NCI-H1092 (cell line): ENCODE measurements around the gene SYNGR3.

Experiments
- DNase-seq: peaks from one replicate; lab custom pipeline; 2025; lab: John Stamatoyannopoulos, UW

SYNGR3 gene

GRCh38 chr16:1992704-1993317 is 3.0 kb downstream of the SYNGR3 start:
- DNase-seq, result no peak

DNA sequence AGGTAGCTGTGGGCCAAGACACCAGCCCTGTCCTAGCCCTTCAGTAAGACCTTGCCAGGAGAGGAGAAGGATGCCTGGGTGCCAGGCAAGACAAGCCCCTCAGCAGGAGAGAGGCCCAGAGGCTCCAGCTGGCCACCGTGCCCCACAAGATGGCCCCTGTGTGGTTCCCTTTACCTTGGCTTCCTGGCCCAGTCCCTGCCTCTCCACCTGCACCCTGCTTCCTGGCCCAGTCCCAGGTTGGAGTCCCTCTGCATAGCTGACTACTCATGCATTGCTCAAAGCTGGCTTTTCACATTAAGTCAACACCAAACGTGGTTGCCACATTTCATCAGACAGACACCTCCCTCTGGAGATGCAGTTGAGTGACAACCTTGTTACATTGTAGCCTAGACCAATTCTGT is 4.0 kb downstream of the SYNGR3 start:
- DNase-seq, result no peak

- DNase-seq, result no peak
Measured at GRCh38 chr16:1997494-1998359, 8.0 kb downstream of the SYNGR3 start.

DNA sequence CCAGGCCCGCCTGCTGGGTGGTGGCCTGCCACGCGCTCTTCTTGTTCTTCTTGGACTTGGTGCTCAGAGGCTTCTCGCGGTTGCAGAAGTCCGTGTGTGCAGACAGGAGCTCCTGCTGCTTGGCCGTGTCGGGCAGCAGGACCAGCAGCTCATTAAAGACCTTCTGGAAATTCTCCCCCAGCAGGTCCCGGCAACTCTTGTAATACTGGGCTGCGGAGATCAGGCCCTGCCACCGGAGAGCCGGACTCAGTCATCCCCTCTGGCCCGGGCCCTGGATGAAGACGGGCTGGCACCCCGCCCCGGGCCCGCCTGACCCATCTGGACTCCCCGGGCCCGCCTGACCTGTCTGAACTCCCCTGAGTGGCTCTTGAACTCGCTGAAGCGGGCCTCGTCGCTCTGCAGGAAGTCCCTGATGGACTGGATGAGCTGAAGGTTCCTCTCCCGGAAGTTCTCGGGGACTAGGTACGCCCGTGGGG is 8.6 kb downstream of the SYNGR3 start:
- no peak for DNase-seq

DNA sequence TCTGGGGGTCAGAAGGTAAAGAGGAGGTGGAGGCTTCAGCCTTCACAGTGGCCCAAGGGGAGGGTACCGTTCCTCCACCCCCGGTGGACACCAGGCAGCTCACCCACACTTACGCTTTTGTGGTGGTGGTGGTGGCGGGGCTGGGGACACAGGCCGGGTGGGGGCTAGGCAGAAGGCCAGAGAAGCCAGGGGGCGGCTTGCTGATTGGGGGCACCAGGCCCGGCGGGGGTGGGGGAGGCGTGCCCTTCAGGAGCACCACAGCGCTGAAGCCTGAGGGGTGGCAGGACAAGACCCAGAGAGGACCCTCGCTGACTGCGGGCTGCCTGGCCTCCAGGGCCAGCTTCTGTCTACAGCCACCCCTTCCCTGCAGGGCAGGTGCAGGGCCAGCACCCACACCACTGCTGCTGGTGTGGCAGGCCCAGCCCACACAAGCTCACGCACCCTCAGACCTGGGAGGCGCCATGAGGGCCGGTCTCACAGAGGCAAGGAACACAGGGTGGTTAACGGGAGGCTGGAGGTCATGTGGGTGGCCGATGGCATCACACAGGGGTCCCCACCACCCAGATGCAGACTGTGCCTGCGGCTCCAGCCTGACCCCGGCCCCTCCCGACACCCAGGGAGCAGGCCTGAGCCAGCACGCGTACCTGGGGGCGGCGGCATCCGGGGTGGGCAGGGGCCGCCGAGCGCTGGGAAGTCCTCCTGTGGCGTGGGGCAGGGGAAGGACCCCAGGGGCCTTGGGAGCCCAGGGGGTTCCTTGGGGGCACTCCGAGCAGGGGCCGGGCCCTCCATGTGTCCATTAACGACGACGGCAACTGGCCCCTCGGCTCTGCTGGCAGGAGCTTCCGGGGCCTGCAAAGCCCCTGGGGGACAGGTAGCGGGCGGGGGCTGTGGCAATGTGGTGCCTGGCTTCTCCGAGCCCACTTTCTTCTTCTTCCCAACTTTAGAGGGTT is 9.4 kb downstream of the SYNGR3 start:
- no peak for DNase-seq

DNA sequence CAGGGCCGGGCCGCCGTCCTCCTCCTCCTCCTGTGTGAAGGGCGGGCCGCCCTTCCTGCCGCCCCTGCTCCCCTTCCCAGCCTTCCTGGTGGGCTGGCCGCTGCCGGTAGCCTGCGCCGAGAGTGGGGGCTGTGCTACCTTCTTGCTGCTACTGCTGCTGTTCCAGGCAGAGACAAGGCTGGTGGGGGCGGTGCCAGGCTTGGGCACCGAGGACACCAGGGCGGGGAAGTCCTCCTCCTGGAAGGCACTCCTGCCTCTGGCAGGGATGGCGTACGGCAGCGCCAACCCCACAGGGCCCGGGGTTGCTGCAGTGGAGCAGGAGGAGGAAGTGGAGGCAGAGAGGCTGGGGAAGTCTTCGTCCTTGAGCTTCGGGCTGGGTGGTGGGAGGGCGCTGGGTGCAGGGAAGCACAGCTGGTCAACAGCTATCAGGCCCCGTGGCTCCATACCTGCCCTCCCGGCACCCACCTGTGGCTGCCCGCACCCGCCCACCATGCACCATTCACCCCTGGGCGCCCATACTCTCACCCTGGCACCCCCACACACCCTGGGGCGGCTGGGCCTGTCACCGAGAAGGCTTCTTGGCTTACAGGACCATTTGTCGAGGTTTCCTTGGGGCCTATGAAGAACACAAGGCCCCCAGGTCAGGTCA is 10.2 kb downstream of the SYNGR3 start:
- no peak for DNase-seq

GRCh38 chr16:2001035-2001434 is 11.3 kb downstream of the SYNGR3 start:
- no peak for DNase-seq

DNA sequence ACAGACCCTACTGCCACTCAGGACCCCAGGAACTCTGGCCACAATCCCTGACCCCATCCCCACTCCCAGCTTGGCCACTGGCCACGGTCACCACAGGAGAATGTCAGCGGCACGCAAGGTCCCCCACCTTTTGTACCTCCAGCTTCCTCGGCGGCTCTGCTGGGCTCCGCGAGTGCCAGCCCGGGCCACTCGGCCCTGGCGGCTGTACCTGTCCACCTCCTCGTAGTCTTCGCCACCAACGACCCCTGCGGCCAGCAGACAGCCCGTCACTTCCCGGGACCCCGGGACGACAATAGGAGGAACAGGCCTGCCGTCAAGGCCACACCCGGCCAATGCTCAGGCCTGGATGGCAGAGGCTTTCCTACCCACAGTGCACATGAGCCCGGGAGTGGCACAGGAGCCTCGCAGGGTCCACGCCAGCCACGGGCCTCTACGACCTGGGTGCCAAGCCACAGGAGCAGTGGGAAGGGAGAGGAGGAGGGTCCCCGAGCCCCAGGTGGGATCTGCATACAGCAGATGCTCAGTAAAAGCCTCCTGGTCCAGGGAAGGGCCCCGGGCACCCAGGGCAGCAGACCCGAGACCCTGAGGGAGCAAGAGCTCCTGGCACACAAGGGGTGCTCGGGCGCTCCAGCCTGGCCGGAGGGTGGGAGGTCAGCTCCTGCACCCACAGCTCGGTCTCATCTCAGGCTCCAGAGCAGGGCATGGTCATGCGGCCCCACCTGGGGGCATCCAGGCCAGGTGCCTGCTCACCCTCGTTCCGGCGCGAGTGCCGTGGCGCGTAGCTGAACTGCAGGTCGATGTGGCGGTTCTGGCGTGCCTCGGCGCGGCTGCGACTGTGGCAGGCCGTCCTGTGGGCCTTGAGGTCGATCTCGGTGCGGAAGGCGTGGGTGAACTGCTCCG is 11.9 kb downstream of the SYNGR3 start:
- DNase-seq, result no peak

GRCh38 chr16:2002406-2003230 is 12.8 kb downstream of the SYNGR3 start:
- no peak for DNase-seq

GRCh38 chr16:2003231-2003826 is 13.6 kb downstream of the SYNGR3 start:
- no peak for DNase-seq

GRCh38 chr16:2003827-2004641 is 14.3 kb downstream of the SYNGR3 start:
- peak; percentile 87 for DNase-seq

DNA sequence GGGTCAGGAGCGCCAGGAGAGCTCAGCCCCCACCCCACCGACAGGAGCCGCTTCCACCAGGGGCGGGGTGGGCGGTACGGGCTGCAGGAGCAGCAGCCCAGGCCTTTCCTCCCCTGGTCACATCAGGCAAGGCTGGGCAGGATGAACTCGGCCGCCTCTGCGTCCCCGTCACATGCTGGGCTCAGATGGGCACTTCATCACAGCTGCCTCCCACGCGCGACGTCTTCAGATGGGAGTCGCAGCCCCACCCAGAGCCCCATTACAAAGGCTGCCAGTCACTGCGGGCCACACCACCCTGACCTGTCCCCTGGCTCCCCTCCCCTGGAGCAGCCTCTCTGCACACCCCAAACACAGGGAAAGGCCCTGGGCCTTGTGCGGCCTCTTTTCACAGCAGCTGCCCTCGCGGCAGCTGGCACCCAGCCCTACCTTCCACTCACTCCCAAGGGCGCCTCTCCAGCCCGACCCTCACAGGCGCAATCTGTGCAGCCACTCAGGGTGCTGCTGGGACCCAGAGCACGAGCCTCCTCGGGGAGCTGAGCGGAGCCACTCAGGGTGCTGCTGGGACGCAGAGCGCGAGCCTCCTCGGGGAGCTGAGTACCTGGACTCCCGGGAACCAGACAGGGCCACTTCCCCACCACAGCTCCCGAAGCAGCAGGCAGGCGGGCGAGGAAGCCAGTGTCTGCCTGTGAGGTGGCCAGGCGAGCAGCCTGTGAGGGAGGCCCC is 15.2 kb downstream of the SYNGR3 start:
- DNase-seq, result peak; percentile 71

DNA sequence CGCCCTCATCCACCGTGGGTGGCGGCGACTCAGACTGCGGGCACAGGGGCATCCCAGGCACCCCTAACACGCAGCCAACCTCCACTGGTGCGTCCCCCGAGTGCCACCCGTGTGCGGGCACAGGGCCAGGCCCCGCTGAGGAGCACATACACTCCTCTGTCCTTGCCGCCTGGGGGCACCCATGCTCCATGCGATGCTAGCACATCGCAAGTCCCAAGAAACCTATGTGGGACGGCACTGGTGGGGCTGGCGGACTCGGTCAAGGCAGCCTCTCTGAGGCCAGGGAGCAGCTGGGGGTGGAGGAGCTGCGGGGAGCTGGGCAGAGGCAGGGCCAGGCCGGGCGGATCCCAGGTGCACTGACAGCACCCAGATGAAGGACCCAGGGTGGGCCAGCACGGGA is 15.9 kb downstream of the SYNGR3 start:
- peak; percentile 37 for DNase-seq

DNA sequence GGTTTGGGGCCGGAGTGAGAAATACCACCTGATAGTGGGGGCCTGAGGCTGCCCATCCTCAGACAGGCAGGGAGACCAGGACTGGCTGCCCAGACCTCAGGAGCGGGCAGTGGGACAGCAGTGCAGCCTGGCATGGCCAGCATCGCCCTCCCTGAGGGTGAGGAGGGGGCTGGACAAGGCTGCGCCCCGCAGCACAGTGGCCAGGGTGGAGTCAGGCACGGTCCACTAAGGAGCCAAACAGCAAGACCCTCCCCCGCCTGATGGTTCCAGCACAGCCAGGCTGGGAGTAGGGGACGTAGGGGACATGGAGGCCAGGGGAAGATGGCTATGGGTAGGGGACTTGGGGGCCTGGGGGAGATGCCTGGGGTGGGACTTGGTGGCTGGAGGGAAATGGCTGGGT is 16.5 kb downstream of the SYNGR3 start:
- no peak for DNase-seq

DNA sequence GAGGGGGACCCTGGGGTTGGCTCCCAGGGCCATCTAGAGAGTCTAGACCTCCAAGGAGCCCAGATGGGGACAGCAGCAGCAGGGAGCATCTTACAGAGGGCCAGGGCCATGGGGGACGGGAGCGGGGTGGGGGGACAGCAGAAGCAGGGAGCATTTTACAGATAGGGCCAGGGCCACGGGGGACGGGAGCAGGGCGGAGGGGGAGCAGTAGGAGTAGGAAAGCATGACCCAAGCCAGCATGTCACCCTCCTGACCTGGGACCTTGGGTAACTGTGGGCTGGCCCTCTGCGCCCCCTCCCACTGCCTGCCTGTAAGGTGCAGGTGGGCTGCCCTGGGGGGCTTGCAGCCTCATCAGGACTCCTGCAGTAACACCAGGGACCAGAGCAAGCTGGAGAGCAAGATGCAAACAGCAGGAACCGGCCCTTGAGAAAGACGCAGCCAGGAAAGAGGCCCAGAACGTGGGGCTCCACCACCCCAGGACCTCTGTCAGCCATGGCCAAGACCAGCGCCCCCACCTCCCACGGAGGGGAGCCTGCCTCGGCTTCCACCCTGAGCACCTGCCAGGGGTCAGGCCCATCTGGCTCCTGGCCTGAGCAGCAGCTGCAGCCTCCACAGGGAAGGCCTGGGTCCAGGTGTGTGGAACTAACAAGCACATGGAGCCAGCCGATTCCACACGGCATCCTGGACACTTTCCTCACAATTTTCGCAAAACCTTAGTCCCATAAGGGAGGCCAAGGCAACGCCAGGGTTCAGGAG is 17.5 kb downstream of the SYNGR3 start:
- DNase-seq, result no peak

DNA sequence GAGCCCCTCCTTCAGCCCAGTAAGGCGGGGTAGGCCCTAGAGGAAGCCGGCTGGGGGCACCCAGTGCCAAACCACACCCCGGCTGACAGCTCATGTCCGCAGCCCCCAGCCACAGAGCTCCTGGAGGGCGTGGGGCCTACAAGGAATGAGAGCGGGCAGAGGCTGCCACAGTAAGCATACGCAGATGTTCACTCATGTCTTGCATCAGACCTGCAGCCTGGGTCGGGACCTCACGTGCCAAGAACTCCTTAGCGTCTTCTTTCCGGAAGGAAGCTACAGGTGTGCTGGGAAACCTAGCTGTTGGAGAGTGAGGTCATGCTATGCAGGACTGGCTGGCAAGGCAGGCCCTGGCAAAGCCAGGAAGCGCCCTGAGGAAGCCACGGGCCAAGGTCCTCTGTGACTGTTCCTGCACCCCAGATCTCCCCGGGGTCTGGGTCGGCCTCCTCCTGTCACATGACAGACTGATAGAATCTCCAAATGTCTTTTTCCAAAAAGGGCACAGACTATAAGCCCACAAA is 18.3 kb downstream of the SYNGR3 start:
- DNase-seq, result no peak

- DNase-seq, result no peak
Measured at GRCh38 chr16:2008631-2009163, 18.9 kb downstream of the SYNGR3 start.
